HPDE6-E6E7 (cell line): ENCODE data around the gene ZNF324B.
"Not testable (repeated sequence)": the region's sequence is repeated elsewhere in the genome, so short reads cannot be mapped to it uniquely, and the experiment has no call there.

Experiments
- DNase-seq: peaks from one replicate; pipeline ENCODE4 v3.0.0; 2011; ENCODE audit warnings: missing footprints; ENCODE audit errors: extremely low spot score

ZNF324B gene

DNA sequence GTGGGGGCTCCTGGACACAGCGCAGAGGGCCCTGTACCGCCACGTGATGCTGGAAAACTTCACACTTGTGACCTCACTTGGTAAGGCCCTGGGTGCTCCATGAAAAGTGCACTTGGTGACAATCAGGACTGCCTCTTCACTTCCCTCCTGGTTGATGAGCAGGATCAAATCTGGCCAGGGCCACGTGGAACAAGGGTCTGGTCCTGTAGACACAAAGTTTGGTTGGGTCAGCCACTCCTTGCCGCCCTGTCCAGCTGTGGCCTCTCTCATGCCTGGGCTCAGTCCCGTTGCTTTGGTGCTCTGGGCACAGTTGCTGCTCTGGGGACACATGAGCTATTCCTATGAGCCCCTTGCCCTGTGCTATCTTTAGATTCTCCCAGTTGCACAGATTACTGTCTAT lies 2.3 kb downstream of the ZNF324B start:
- DNase-seq: no peak

DNA sequence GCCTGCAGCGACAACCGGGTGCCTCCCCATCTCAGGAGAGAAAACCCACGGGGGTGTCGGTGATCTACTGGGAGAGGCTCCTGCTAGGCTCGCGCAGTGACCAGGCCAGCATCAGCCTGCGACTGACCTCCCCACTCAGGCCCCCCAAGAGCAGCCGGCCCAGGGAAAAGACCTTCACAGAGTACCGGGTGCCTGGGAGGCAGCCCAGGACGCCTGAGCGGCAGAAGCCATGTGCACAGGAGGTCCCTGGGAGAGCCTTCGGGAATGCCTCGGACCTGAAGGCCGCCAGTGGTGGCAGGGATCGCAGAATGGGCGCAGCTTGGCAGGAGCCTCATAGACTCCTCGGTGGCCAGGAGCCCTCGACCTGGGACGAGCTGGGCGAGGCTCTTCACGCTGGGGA lies 3.9 kb downstream of the ZNF324B start:
- no peak for DNase-seq

DNA sequence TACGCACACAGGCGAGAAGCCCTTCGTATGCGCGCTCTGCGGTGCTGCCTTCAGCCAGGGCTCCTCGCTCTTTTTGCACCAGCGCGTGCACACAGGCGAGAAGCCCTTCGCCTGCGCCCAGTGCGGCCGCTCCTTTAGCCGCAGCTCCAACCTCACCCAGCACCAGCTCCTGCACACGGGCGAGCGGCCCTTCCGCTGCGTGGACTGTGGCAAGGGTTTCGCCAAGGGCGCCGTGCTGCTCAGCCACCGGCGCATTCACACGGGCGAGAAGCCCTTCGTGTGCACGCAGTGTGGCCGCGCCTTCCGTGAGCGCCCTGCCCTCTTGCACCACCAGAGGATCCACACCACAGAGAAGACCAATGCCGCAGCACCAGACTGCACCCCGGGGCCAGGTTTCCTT lies 4.7 kb downstream of the ZNF324B start:
- no peak for DNase-seq

DNA sequence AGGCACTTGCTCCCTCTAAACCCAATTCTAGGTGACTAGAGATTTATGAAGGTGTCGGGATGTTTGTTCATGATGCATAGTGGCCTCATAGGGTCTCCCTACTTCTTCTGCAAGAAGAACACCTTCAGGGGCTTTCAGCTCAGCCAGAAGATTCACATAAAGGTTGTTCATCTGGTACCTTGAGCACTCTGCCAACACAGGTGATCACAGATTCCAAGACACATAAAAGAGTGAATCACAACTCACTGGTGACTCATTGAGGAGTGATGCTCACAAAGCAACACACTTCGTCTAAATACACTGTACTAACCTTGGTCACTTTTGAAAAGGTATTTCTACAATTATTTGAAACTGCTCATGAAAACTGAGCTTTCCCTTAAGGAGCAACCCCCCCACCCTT lies 8.6 kb downstream of the ZNF324B start:
- peak; percentile 54 for DNase-seq

DNA sequence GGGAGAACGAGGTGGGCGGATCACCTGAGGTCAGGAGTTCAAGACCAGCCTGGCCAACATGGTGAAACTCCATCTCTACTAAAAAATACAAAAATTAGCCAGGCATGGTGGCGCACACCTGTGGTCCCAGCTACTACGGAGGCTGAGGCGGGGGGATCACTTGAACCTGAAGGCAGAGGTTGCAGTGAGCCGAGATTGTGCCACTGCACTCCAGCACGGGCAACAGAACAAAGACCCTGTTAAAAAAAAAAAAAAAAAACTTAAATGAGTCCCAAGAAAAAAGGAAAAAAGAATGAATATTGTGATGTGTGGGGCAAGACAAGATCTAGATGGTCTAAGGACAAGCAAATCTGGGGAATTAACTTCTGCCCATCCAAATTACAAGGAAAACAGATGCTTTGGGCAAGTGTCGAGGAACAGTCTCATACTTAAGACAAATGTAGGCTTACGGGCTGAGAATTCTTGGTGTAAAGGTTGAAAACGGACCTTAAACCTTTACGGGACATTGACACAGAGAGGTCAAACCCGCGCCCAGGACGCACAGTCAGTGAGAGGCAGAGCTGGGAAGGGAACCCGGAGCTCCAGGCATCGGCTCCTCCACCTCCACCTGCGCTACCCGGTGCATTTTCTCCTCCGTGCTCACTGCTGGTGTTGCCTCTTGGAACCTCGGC lies 14.8 kb downstream of the ZNF324B start:
- DNase-seq: no peak

DNA sequence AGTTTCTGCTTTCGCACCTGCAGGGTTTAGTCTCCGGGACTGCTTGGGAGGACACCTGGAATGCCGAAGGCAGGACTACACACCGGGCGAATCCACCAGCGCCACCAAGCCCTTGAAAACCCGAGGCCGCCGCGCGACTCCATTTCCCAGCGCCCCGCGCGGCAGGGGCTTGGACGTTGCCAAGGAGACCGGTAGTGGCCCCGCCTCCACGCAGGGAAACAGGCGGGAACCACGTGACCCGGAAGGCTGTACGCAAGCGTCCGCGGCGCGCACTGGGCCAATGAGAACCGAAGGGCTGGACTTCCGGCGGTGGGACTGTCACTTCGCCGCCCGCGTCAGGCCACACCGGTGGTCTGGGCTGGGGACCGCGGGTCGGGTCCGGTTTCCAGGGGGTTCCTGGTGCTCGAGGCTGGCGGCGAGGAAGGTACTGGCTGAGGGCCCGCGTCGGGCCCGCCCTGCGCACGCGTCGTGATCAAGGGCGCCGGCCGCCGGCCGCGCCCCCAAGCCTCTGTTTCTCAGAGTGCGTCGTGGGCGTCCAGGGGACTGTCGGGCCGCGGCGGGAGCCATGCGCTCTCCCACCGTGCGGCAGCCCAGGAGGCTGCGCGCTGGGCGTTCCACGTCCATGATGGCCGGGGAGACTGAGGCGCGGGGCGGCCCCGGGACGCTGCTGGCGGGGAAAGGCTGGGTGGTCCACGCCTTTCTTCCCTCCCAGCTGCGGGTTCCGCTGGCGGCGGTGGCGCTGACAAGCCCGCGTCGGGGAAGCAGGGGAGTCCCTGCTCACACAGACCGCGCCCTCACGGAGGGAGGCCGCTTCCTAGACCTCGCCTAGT lies 15.6 kb downstream of the ZNF324B start, which contains the start of gene ZNF324:
ZNF324 (plus strand) TSS at position 321 of the 830 bp plus-strand sequence. CDS start 2,106 bp downstream, outside the sequence.
- DNase-seq: peak; percentile 95

DNA sequence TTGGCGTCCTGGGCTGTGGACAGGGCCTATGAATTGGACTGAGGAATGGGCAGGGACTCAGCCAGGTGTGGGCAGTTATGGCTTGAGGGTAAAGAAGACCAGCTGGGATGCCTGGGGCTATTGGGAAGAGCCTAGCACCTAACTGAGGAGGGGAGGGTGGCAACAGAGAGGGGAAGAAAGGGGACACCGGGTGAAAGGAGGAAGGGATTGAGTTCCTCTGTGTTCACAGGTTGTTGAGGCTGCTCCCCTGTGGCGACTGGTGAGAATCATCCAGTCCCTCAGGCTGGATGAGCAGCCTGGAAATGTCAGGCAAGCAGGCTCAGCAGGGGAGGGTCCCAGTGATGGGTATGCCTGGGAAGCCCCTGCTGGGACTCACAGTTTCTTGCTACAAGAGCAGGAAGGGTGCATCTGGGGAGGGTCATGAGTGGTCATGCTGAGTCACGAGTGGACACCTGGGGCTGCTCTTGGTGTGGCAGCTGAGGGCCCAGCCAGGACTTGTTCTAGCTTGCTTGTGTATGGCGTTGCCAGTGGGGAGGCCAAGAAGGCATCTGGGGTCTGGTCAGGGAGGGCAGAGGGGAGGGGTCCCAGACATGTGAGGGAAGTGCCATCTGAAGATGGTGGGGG lies 16.9 kb downstream of the ZNF324B start:
- DNase-seq: no peak

DNA sequence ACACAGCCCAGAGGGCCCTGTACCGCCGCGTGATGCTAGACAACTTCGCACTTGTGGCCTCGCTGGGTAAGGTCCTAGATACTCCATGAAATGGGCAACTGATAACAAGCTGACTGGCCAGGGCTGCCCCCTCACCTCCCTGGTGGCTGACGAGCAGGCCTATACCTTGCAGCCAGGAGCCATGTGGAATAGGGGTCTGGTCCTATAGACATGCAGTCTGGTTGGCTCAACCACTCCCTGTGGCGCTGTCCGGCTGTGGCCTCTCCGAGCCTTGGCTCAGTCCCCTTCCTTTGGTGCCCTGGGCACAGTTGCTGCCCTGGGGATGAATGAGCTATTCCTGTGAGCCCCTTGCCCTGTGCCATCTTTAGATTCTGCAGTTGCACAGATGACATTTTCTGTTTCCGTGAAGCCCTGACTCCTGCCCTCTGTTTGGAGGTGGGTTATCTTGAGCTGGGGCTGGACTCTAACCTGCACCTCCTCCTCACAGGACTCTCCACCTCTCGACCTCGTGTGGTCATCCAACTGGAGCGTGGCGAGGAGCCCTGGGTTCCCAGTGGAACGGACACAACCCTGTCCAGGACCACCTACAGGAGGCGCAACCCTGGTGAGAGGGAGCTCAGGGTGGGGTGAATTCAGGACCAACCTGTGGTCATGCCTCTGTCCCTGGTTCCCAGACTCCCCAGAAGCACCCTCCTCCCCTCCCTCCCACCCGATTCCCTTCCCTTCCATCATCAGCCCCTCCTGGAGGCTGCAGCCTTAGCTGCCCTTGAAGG lies 18.0 kb downstream of the ZNF324B start:
- no peak for DNase-seq

DNA sequence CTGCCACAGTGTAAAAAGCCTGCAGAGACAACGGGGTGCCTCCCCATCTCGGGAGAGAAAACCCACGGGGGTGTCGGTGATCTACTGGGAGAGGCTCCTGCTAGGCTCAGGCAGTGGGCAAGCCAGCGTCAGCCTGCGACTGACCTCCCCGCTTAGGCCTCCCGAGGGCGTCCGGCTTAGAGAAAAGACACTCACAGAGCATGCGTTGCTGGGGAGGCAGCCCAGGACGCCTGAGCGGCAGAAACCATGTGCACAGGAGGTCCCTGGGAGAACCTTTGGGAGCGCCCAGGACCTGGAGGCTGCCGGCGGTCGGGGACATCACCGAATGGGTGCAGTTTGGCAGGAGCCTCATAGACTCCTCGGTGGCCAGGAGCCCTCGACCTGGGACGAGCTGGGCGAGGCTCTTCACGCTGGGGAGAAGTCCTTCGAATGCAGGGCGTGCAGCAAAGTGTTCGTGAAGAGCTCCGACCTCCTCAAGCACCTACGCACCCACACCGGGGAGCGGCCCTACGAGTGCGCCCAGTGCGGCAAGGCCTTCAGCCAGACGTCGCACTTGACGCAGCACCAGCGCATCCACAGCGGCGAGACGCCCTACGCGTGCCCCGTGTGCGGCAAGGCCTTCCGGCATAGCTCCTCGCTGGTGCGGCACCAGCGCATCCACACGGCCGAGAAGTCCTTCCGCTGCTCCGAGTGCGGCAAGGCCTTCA lies 19.6 kb downstream of the ZNF324B start:
- DNase-seq: not testable (repeated sequence)

DNA sequence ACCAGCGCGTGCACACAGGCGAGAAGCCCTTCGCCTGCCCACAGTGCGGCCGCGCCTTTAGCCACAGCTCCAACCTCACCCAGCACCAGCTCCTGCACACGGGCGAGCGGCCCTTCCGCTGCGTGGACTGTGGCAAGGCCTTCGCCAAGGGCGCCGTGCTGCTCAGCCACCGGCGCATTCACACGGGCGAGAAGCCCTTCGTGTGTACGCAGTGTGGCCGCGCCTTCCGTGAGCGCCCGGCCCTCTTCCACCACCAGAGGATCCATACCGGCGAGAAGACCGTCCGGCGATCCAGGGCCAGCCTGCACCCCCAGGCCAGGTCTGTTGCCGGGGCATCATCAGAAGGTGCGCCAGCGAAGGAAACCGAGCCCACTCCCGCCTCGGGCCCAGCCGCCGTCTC lies 20.3 kb downstream of the ZNF324B start:
- no peak for DNase-seq

DNA sequence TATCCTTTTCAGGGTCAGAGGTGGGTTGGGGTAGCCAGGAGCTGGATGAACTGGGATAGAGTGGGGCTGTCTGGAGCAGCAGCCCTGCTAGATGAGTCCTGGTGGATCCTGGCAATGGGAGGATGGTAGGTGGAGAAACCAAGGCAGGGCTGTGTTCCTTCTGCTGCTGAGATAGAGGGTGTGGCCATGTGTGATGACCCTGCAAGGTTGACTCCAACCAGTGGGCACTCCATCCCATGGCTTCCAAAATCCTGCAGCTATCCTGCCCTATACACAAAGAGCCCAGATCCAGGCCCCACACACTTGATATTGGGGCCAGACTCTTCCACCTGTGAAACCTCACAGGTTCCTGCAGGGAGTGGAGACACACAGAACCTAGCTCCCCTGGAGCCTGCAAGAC lies 22.4 kb downstream of the ZNF324B start:
- no peak for DNase-seq

DNA sequence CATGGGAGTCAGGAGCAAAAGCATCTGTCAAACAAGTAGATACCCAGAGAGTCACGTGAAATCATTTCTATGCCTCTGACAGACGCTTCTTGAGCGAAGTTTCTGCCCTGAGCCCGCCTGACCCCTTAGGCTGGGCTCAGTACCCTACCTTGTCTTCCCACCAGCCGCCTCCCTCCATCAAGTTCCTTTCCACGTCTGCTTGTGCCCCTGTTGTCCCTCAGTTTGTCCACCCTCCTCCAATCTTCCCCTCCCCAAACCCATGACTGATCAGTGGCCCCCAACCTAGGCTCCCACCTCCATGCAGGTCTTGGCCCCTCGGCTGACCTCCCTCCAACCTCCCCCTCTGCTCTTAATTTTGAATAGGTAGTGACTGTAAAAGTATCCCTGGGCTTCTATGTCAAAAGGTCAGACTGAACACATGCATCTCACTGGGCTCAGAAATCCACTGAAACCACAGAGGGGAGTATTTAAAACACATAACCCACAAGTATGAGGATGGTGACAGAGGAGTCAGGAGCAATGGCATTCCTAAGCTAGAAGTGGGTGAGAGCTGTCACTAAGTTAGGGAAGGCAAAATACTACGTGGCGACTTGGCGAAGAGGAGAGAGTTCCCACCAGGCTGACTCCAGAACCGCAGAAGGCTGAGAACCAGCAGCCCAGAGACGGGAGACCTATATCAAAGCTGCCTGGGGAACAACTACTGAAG lies 23.0 kb downstream of the ZNF324B start:
- DNase-seq: no peak

DNA sequence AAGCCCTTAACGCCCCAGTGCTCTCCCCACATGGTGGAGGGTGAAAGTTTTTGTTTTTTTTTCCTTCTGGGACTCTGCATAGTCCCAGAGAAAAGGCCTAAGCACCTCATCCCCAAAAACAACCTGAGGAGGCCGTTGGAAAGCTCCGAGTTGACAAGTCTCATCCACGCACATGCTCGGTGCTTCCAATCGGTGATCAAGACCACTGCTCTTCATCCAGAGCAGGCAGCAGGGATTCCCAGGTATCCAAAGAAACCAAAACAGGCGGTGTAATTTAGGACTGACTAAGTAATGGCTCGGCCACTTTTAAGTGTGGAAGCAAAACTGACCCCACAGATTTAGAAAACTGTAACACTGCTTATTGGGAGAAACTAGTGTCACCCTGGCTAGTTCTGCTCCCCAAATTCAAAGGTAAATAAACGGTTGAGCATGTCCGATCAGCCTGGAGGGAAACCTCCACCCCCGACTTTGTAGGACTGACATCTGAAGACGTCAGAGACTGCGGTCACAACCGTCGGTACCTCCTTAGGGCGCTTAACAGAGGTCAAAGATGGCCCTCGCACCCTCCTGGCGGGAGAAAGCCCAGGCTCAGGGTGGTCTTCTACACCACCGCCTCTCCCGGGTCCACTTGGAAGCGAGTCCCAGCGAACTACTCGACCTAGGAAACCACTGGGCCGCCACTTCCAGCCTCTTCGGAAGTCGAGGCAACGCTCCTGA lies 23.7 kb downstream of the ZNF324B start:
- DNase-seq: no peak

DNA sequence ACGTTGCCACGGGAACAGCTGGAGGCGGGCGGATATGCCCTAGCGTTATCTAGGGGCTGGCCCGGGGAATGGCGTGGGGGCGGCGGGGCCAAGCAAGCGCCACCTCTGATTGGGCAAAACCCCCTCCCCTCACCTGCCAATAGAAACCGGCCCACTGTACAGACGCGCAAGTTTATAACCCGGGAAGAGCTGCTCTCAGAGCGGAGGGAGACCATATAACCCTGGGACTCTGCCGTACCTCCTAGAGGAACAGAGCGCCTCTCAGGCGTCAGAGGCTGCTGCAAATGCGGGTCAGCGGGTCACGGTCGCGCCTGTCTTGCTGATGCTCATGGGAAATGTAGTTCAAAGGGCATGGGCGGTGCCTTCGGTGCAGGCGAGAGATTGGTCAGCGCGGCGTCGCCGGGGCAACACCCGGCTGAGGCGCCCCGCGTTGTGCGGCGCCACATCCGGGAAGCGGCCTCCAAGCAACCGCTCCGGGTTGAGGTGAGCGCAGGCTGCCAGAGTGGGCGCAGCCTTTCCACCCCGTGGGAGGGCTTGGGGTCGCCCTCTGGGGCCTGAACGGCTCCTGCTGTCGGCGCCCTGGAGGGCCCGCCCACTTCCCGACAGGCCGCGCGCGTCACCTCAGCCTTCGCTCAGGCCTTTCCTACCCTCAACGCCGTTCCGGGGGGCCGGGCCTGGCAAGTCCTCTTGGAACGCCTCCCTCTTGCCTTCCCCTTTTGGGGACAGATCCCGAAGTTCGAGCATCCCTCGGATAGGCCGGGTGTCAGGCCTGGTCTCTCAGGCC lies 24.5 kb downstream of the ZNF324B start, which contains the start of gene ZNF446:
ZNF446 (plus strand) TSS at position 639 of the 784 bp plus-strand sequence. CDS start 867 bp downstream, outside the sequence.
- DNase-seq: peak; percentile 98

DNA sequence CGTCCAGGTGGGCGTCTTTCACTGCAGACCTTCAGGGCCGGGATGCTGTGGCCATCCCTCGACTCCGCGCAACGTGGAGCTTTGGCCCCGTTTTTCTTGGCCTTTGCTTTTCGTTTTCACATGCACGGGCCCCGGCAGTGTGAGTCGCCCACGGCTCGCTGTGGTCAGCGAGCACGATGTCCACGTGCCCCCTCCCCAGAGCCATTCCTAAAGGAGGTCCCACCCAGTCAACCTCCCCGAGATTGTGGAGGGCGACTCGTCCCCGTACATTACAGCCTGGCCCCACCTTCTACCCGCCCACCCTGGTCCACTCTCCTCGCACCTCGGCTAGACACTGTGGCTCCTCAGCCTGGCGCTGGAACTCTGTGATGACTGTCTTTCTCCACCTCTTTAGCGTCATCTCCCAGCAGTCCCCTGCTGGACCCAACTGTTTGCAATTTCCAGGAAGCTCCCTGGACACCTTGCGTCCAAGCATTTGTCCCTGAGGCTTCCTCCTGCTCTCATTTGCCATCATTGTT lies 25.1 kb downstream of the ZNF324B start:
- DNase-seq: no peak

DNA sequence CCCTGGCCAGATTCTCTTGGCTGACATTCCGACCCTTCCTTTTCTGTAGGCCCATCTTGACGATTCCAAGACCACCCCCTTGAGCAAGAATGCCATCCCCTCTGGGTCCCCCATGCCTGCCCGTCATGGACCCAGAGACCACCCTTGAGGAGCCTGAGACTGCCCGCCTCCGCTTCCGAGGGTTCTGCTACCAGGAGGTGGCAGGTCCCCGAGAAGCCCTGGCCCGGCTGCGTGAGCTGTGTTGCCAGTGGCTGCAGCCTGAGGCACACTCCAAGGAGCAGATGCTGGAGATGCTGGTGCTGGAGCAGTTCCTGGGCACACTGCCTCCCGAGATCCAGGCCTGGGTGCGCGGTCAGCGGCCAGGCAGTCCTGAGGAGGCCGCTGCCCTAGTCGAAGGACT lies 25.7 kb downstream of the ZNF324B start:
- DNase-seq: no peak

DNA sequence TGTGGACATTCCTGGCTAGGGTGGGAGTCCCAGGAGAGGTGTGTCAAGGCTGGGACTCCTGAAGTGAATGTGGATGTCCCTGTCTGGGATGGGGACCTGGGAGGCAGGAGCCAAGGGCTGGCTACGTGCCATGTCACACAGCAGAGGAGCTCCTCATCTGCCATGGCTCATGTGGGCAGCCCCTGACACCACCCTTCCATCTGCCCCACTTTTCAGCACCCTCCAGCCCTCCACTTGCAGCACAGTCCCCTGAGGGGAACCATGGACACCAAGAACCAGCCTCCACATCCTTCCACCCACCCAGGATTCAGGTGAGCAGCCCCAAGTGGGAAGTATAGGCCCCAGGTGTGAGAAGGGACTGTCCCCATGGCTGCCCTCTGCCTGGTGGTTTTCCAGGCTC lies 26.4 kb downstream of the ZNF324B start:
- no peak for DNase-seq

DNA sequence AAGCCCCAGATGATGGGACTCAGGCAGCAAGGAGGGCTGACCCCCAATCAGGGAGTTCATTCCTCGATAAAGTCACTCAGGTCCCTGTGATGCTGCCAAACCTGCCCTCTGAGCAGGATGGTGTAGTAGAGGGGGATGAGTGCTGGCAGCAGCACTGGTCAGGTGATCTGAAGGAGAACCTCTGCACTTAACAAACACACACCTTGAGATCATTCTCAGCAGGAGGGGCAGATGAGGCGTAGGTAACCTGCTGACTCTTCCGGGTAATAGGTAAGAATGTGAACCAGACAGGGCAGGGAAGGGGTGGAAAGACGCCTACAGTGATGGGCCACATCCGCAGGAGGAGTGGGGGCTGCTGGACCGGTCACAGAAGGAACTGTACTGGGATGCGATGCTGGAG lies 27.9 kb downstream of the ZNF324B start:
- DNase-seq: no peak
